ENCODE data around the gene CDR2L.
A peak's percentile ranks its signal among the peaks of the same experiment; 100 is the strongest.

Gene CDR2L

DNA sequence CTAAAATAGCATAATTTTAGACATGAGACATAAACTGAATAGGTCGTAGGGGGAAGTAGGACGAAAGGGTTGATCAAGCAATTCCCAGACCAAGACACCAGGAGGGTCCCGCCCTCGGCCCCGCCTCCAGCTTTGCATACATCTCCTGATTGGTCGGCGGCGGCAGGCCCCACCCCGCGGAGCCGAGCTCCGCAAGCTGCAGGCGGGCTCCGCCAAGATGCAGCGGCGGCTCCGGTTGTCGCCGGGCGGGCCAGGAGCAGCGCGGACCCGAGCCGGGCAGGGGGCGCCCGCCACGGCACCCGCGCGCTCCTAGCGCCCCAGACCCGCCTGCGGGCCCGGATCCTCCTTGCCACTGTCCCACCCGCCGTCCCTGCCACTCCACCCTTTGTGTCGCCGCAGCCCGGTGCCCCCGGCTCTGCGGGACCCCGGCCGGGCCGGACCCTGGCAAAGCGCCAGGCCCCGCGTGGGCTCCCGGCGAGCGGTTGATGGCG lies at the start of gene CDR2L:
Gene CDR2L, plus strand, starts transcription at position 215 of the 491 bp plus-strand sequence. CDS start 412 bp downstream, outside the sequence.
- H3K36me3 ChIP-seq (ENCODE audit: control insufficient read depth in 5 of 5, insufficient read depth in 5 of 5, low read length in 5 of 5): peaks cover 0 to 4% (median 0%) of the 10 kb centered on the region in 5 donors
- H3K27ac ChIP-seq (ENCODE audit: low read depth, low read length): peak within 1 kb of the TSS; percentile 95
- peaks cover 5 to 33% (median 26%) of the 10 kb centered on the region in 5 donors for H3K4me1 ChIP-seq (ENCODE audit: control insufficient read depth in 5 of 5, insufficient read depth in 5 of 5, low read length in 5 of 5)
- peak within 1 kb of the TSS; percentile 63 to 94 (median 83) for H3K9ac ChIP-seq (ENCODE audit: low read length in 5 of 5)
- no peaks in the 10 kb centered on the region for H3K9me3 ChIP-seq (ENCODE audit: control insufficient read depth in 5 of 5, low read length in 5 of 5)
- H3K4me3 ChIP-seq (ENCODE audit: low read depth in 1 of 5, low read length in 5 of 5): peak within 1 kb of the TSS; percentile 78 to 87 (median 81)
- H3K27me3 ChIP-seq (ENCODE audit: control insufficient read depth in 5 of 5, insufficient read depth in 4 of 5, low read length in 5 of 5): no peaks in the 10 kb centered on the region

DNA sequence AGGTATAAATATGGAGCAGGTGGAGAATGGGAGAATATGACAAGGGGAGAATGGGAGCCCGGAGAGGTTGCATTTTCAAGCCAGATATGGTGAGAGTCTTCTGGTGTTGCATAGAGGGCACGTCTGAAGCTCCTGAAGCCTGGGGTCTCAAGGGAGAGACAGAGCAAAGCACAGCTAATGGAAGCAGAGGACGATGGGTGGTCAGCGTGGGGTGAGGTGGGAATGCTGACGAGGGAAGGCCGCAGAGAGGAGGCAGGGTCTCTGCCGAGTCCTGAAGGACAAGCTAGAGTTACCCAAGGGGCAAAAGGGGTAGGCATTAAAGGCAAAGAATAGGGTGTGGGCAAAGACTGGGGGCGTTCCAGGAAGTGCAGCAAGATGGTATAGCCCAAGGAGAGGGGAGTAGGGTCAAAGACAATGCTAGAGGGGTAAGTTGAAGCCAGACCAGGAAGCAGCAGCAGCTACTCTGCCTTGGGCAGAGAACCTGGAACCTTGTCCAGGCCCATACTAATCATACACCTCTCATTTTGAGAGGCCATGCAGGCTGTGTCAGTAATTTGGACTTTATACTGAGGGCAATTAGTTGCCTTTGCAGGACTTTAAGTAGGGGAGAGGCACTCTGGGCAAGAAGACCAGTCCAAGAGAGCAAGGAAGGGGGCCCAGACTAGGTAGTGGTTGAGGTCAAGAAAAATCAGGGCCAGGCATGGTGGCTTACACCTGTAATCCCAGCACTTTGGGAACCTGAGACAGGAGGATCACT lies 49.1 kb upstream of the CDR2L start:
- peaks cover 34 to 71% (median 54%) of the 10 kb centered on the region in 5 donors for H3K27me3 ChIP-seq (ENCODE audit: control insufficient read depth in 5 of 5, insufficient read depth in 4 of 5, low read length in 5 of 5)

DNA sequence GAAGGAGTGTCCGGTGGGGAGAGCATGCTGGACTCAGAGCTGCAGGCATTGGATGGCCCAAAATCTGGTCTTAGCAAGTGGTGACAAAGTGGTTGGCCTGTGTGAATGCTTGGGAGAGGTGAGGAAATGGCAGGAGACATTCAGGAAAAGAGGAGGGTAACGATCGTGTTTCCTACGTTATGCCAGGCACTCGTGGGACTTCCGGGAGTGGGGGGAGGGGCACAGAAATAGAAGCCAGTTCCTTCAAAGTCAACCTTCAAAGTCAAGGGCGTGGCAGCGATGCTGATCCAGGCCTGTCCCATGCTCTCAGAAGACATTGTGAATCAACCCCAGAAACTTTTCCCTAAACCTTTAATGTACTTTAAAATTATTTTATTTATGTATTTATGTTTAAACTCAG lies 47.9 kb upstream of the CDR2L start:
- H3K27ac ChIP-seq (ENCODE audit: low read depth, low read length): no peak overlapping the region
- H3K27me3 ChIP-seq (ENCODE audit: control insufficient read depth in 5 of 5, insufficient read depth in 4 of 5, low read length in 5 of 5): peaks cover 41 to 69% (median 50%) of the 10 kb centered on the region in 5 donors
- peaks cover 0 to 10% (median 5%) of the 10 kb centered on the region in 5 donors for H3K4me1 ChIP-seq (ENCODE audit: control insufficient read depth in 5 of 5, insufficient read depth in 5 of 5, low read length in 5 of 5)

More for the DNA sequence above, 49.1 kb upstream of the CDR2L start:
- Histone ChIP-seq H3K4me3 (ENCODE audit: low read depth in 1 of 5, low read length in 5 of 5) (no peak overlapping the region), H3K9ac (ENCODE audit: low read length in 5 of 5) (no peak overlapping the region), H3K36me3 (ENCODE audit: control insufficient read depth in 5 of 5, insufficient read depth in 5 of 5, low read length in 5 of 5) (no peaks in the 10 kb centered on the region), H3K4me1 (ENCODE audit: control insufficient read depth in 5 of 5, insufficient read depth in 5 of 5, low read length in 5 of 5) (peaks cover 0 to 10% (median 5%) of the 10 kb centered on the region in 5 donors), H3K27ac (ENCODE audit: low read depth, low read length) (no peak overlapping the region), H3K9me3 (ENCODE audit: control insufficient read depth in 5 of 5, low read length in 5 of 5) (no peaks in the 10 kb centered on the region)

DNA sequence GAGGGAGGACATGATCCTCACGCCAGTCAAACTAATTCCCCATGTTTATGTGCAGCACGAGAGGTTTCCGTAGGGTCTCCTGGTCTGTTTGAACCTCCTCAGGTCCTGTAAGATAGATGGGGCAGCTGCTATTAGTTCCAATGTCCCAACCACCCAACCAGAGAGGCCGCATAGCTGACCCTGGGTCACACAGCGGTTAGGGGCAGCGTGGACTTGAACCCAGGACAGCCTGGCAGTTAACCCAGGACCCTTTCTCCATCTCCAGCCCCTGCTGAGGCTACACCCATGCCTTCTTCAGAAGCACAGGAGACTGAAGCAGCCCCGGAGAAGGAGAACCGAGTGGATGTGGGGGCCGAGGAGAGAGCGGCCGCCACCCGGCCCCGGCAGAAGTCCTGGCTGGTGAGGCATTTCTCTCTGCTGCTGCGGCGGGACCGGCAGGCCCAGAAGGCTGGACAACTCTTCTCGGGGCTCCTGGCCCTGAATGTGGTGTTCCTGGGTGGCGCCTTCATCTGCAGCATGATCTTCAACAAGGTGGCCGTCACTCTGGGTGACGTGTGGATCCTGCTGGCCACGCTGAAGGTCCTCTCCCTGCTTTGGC lies 46.2 kb upstream of the CDR2L start:
- H3K9ac ChIP-seq (ENCODE audit: low read length in 5 of 5): no peak overlapping the region
- peaks cover 32 to 55% (median 39%) of the 10 kb centered on the region in 5 donors for H3K27me3 ChIP-seq (ENCODE audit: control insufficient read depth in 5 of 5, insufficient read depth in 4 of 5, low read length in 5 of 5)
- peaks cover 0 to 2% (median under 1%) of the 10 kb centered on the region in 5 donors for H3K4me1 ChIP-seq (ENCODE audit: control insufficient read depth in 5 of 5, insufficient read depth in 5 of 5, low read length in 5 of 5)
- no peak overlapping the region for H3K4me3 ChIP-seq (ENCODE audit: low read depth in 1 of 5, low read length in 5 of 5)
- no peak overlapping the region for H3K27ac ChIP-seq (ENCODE audit: low read depth, low read length)
- no peaks in the 10 kb centered on the region for H3K36me3 ChIP-seq (ENCODE audit: control insufficient read depth in 5 of 5, insufficient read depth in 5 of 5, low read length in 5 of 5)
- no peaks in the 10 kb centered on the region for H3K9me3 ChIP-seq (ENCODE audit: control insufficient read depth in 5 of 5, low read length in 5 of 5)

More for the DNA sequence above, 47.9 kb upstream of the CDR2L start:
- Histone ChIP-seq H3K9ac (ENCODE audit: low read length in 5 of 5) (no peak overlapping the region), H3K9me3 (ENCODE audit: control insufficient read depth in 5 of 5, low read length in 5 of 5) (no peaks in the 10 kb centered on the region), H3K4me3 (ENCODE audit: low read depth in 1 of 5, low read length in 5 of 5) (no peak overlapping the region), H3K36me3 (ENCODE audit: control insufficient read depth in 5 of 5, insufficient read depth in 5 of 5, low read length in 5 of 5) (no peaks in the 10 kb centered on the region)

DNA sequence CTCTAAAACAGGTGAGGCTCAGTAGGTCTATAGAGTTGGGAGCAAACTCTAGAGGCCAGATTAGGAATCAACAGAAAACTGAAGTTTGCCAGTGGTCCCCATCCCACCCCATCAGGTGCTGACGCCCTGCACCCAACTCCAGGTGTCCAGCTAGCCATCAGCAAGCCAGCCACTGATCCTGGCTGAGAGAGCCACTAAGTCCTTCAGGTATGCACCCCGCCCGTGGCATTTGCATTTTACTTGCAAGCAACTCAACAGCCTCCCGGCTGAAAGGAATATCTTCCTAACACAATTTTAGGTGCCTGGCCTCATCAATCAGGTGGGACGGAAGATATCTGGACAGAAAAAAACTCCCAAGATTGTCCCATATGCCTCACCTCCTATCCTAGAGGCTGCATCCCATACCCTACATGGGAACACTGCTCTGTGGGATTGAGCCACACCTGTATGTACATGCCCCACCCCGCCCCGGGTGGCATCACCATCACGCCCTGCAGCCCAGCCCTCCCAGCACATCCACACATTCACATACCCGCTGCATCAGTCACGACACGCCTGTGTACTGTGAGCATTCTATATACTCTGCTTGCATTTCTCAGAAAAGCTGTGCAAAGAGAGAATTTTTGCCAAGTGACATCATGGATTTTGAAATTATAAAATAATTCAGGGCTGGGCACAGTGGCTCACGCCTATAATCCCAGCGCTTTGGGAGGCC lies 43.5 kb upstream of the CDR2L start:
- Histone ChIP-seq H3K4me3 (ENCODE audit: low read depth in 1 of 5, low read length in 5 of 5) (no peak overlapping the region), H3K4me1 (ENCODE audit: control insufficient read depth in 5 of 5, insufficient read depth in 5 of 5, low read length in 5 of 5) (no peaks in the 10 kb centered on the region), H3K36me3 (ENCODE audit: control insufficient read depth in 5 of 5, insufficient read depth in 5 of 5, low read length in 5 of 5) (no peaks in the 10 kb centered on the region), H3K27me3 (ENCODE audit: control insufficient read depth in 5 of 5, insufficient read depth in 4 of 5, low read length in 5 of 5) (peaks cover 24 to 35% (median 34%) of the 10 kb centered on the region in 5 donors), H3K27ac (ENCODE audit: low read depth, low read length) (no peak overlapping the region), H3K9ac (ENCODE audit: low read length in 5 of 5) (no peak overlapping the region), H3K9me3 (ENCODE audit: control insufficient read depth in 5 of 5, low read length in 5 of 5) (no peaks in the 10 kb centered on the region)

DNA sequence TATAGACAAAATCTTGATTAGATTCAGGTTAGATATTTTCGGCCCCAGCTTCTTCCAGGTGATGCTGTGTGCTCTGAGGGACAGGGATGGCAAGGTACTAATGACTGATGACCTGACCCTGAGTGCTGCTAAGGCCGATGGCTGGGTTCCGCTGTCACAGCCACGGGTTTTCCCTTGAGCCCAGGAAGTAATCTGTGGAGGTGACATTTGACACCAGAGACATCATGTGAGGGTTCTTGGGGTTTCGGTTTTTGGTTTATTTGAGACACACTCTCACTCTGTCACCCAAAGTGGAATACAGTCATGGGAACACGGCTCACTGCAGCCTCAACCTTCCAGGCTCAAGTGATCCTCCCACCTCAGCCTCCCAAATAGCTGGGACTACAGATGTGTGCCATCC lies 41.9 kb upstream of the CDR2L start:
- Histone ChIP-seq H3K36me3 (ENCODE audit: control insufficient read depth in 5 of 5, insufficient read depth in 5 of 5, low read length in 5 of 5) (no peaks in the 10 kb centered on the region), H3K27ac (ENCODE audit: low read depth, low read length) (no peak overlapping the region), H3K4me3 (ENCODE audit: low read depth in 1 of 5, low read length in 5 of 5) (no peak overlapping the region), H3K4me1 (ENCODE audit: control insufficient read depth in 5 of 5, insufficient read depth in 5 of 5, low read length in 5 of 5) (no peaks in the 10 kb centered on the region), H3K9me3 (ENCODE audit: control insufficient read depth in 5 of 5, low read length in 5 of 5) (no peaks in the 10 kb centered on the region), H3K9ac (ENCODE audit: low read length in 5 of 5) (no peak overlapping the region), H3K27me3 (ENCODE audit: control insufficient read depth in 5 of 5, insufficient read depth in 4 of 5, low read length in 5 of 5) (peaks cover 28 to 33% (median 28%) of the 10 kb centered on the region in 5 donors)

DNA sequence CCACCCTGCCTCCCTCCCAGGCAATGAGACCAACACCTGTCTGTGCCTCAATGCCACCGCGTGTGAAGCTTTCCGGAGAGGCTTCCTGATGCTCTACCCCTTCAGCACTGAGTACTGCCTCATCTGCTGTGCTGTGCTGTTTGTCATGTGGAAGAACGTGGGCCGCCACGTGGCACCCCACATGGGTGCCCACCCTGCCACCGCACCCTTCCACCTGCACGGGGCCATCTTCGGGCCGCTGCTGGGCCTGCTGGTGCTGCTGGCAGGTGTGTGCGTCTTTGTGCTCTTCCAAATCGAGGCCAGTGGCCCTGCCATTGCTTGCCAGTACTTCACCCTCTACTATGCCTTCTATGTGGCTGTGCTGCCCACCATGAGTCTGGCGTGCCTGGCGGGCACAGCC lies 40.8 kb upstream of the CDR2L start:
- peaks cover 29 to 36% (median 33%) of the 10 kb centered on the region in 5 donors for H3K27me3 ChIP-seq (ENCODE audit: control insufficient read depth in 5 of 5, insufficient read depth in 4 of 5, low read length in 5 of 5)

DNA sequence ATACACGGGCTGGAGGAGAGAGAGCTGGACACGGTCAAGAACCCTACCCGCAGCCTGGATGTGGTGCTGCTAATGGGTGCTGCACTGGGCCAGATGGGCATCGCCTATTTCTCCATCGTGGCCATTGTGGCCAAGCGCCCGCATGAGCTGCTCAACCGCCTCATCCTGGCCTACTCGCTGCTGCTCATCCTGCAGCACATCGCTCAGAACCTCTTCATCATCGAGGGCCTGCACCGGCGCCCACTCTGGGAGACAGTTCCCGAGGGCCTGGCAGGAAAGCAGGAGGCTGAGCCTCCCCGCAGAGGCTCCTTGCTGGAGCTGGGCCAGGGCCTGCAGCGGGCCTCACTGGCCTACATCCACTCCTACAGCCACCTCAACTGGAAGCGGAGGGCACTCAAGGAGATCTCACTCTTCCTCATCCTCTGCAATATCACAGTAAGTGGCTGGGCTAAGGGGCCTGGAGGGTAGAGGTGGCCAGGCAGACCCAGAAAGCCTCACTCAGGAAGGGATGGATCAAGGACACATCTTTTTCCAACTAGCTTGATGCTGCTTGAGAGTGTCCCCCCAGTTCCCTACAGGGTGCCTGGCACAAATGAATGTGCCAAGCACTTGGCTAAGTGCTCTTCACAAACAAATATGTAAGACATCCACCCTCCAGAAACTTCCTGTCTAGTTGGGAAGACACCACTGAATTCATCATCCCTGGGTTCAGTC lies 40.2 kb upstream of the CDR2L start:
- Histone ChIP-seq H3K36me3 (ENCODE audit: control insufficient read depth in 5 of 5, insufficient read depth in 5 of 5, low read length in 5 of 5) (peaks cover 0 to 12% (median 2%) of the 10 kb centered on the region in 5 donors), H3K9me3 (ENCODE audit: control insufficient read depth in 5 of 5, low read length in 5 of 5) (no peaks in the 10 kb centered on the region), H3K27me3 (ENCODE audit: control insufficient read depth in 5 of 5, insufficient read depth in 4 of 5, low read length in 5 of 5) (peaks cover 27 to 36% (median 30%) of the 10 kb centered on the region in 5 donors), H3K9ac (ENCODE audit: low read length in 5 of 5) (no peak overlapping the region), H3K27ac (ENCODE audit: low read depth, low read length) (no peak overlapping the region), H3K4me3 (ENCODE audit: low read depth in 1 of 5, low read length in 5 of 5) (no peak overlapping the region), H3K4me1 (ENCODE audit: control insufficient read depth in 5 of 5, insufficient read depth in 5 of 5, low read length in 5 of 5) (peaks cover 0 to under 1% (median 0%) of the 10 kb centered on the region in 5 donors)

More for the DNA sequence above, 40.8 kb upstream of the CDR2L start:
- H3K9ac ChIP-seq (ENCODE audit: low read length in 5 of 5): no peak overlapping the region
- no peaks in the 10 kb centered on the region for H3K4me1 ChIP-seq (ENCODE audit: control insufficient read depth in 5 of 5, insufficient read depth in 5 of 5, low read length in 5 of 5)
- H3K36me3 ChIP-seq (ENCODE audit: control insufficient read depth in 5 of 5, insufficient read depth in 5 of 5, low read length in 5 of 5): peaks cover 0 to 10% (median 2%) of the 10 kb centered on the region in 5 donors
- H3K4me3 ChIP-seq (ENCODE audit: low read depth in 1 of 5, low read length in 5 of 5): no peak overlapping the region
- H3K9me3 ChIP-seq (ENCODE audit: control insufficient read depth in 5 of 5, low read length in 5 of 5): no peaks in the 10 kb centered on the region
- H3K27ac ChIP-seq (ENCODE audit: low read depth, low read length): no peak overlapping the region

DNA sequence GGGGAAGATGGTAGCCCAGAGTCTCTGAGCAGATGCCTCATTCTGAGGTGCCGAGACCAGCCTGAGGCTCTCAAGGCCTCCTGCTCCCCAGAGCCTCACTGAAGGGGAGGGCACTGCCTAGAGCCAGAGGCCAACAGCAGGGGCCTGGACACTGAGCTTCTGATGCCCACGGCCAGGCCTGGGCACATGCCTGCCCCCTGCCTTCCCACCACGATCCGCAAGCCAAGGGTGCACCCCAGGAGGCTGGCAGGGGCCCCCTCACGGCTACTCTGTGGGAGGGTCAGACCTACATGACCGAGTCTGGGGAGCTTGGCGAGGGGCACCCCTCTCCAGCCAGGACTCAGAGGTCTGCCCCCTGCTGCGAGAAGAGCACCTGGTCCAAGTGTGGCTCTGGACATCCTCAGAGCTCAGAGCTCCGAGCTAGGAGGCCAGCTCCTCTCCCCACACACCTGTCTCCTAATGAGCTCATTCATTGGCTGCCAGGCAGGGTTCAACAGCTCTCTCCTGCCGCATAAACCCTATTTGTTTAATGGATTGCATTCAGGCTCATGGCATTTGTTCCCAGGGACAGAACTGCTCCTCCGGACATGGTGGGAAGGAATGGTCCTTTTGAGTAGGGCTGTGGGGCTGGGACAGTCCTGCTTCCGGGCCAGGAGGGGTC lies 37.8 kb upstream of the CDR2L start:
- Histone ChIP-seq H3K27ac (ENCODE audit: low read depth, low read length) (no peak overlapping the region), H3K27me3 (ENCODE audit: control insufficient read depth in 5 of 5, insufficient read depth in 4 of 5, low read length in 5 of 5) (peaks cover 18 to 30% (median 22%) of the 10 kb centered on the region in 5 donors), H3K9ac (ENCODE audit: low read length in 5 of 5) (no peak overlapping the region), H3K9me3 (ENCODE audit: control insufficient read depth in 5 of 5, low read length in 5 of 5) (no peaks in the 10 kb centered on the region), H3K4me3 (ENCODE audit: low read depth in 1 of 5, low read length in 5 of 5) (no peak overlapping the region), H3K36me3 (ENCODE audit: control insufficient read depth in 5 of 5, insufficient read depth in 5 of 5, low read length in 5 of 5) (peaks cover 0 to 22% (median 8%) of the 10 kb centered on the region in 5 donors), H3K4me1 (ENCODE audit: control insufficient read depth in 5 of 5, insufficient read depth in 5 of 5, low read length in 5 of 5) (peaks cover 0 to 3% (median 0%) of the 10 kb centered on the region in 5 donors)

Measured in subcutaneous abdominal adipose tissue (tissue), 5 donors.